Breast epithelium (tissue), 3 donors: ENCODE data around the gene FOXD2.

Experiments
- CTCF ChIP-seq, 3 donors: fragments of 450-650 bp; IDR thresholded peaks; one replicate each; pipeline ENCODE4 v1.5.1; 2016 to 2017; ENCODE audit warnings: antibody characterized with exemption in 3 of 3, mild to moderate bottlenecking in 3 of 3, moderate library complexity in 3 of 3
- POLR2A ChIP-seq: fragments of 450-650 bp; IDR thresholded peaks from one replicate; pipeline ENCODE4 v1.6.1; 2016; ENCODE audit warnings: antibody characterized with exemption, mild to moderate bottlenecking, moderate library complexity
- POLR2AphosphoS5 ChIP-seq, 3 donors: sonication (generic); formaldehyde crosslinking; IDR thresholded peaks; one replicate each; pipeline ENCODE4 v1.6.1; 2017; ENCODE audit warnings: antibody characterized with exemption in 3 of 3

GRCh38 chr1:47417170-47418044, 20.4 kb upstream of the FOXD2 start:
- TF ChIP-seq CTCF (IDR thresholded peaks at IDR 0.05), result no peak
- TF ChIP-seq POLR2AphosphoS5 (IDR thresholded peaks at IDR 0.05), result no peak
- no peak for TF ChIP-seq POLR2A
